LNCAP (cell line): Measurements from ENCODE around the gene ZNF236.

ENCODE experiments used
- CTCF ChIP-seq: fragments of 450-650 bp; IDR thresholded peaks from 2 replicates; pipeline ENCODE4 v1.5.1; 2017; ENCODE audit warnings: mild to moderate bottlenecking

Gene ZNF236

GRCh38 chr18:76941284-76941683 is 118.9 kb downstream of the ZNF236 start:
- no peak for TF ChIP-seq CTCF

- no peak for TF ChIP-seq CTCF
Observed at GRCh38 chr18:76943542-76944339, 121.4 kb downstream of the ZNF236 start.

DNA sequence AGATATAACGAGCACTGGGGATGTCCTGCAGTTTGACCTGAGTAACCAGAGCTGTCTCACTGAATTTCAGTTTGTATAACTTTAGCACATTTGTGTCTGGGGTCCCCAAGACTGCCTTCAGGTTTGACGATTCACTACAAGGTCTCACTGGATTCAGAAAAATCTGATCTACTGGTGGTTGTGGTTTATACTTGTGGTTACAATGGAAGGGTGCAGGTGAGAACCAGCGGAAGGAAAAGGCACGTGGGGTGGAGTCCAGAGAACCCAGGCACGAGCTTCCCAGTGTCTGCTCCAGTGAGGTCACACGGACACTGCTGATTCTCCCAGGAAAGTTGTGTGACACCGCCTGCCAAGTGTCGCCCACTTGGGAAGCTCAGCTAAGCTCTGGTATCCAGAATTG is 126.0 kb downstream of the ZNF236 start:
- no peak for TF ChIP-seq CTCF

- no peak for TF ChIP-seq CTCF
Observed at GRCh38 chr18:76951456-76952247, 129.3 kb downstream of the ZNF236 start.

GRCh38 chr18:76952747-76953146 is 130.4 kb downstream of the ZNF236 start:
- TF ChIP-seq CTCF: no peak

DNA sequence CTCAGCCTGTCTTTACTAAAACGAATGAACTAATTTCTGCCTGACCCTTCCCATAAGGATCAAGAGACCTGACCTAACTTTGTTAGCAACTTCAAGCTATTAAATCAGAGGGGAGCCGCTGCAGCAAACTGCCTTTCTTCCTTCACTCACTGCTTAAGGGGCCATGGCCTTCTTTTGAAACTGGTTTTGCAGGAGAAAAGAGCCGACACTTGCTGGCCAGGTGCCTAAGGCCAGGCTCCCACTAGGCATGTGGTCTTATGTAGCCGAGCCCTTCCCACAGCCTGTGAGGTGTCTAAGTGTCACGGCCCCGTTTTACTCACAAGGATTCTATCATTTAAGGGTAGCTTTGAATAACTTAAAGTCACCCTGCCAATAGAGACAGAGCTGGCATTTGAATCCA is 130.8 kb downstream of the ZNF236 start:
- TF ChIP-seq CTCF: no peak

DNA sequence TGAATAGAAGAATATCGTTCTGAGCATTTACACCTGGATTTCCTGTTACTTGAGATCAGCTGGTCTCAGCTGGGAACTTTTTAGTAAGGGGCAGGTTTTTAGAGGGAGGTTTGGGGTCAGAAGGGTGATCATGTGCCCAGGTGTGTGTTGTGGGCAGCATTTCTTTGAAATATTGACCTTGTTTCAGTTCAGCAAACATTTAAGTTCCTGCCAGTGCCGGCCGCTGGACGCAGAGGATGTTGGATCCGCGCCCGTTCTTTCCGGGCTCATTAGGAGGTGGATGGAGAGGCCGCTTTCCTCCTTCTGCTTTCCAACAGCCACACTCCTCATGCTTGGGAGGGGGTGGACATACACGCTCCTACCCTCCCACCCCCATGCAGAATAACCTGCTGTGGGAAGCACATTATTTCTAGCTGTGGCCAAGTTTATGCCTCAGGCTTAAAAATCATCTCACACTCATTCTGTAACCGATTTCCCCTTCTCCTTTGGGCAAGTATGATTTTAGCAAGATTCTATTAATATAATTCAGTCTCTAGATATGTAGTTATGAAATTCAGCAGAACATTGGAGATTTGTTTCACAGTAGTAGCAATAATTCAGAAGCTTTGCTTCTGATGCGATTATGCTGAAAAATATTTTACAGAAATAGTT is 131.4 kb downstream of the ZNF236 start:
- no peak for TF ChIP-seq CTCF
